NCI-H345 treated with DMSO at 0.1 percent for 48 hours (cell line): ENCODE measurements around the gene TCEANC2.

Experiments used
- DNase-seq: peaks from one replicate; lab custom pipeline; 2025; ENCODE audit not compliant: unreplicated experiment; lab: John Stamatoyannopoulos, UW

TCEANC2 gene

GRCh38 chr1:54132495-54132894 is 79.1 kb downstream of the TCEANC2 start:
- no peak for DNase-seq

GRCh38 chr1:54134295-54134694 is 80.9 kb downstream of the TCEANC2 start:
- no peak for DNase-seq

- no peak for DNase-seq
Measured at GRCh38 chr1:54135436-54136120, 82.2 kb downstream of the TCEANC2 start.

DNA sequence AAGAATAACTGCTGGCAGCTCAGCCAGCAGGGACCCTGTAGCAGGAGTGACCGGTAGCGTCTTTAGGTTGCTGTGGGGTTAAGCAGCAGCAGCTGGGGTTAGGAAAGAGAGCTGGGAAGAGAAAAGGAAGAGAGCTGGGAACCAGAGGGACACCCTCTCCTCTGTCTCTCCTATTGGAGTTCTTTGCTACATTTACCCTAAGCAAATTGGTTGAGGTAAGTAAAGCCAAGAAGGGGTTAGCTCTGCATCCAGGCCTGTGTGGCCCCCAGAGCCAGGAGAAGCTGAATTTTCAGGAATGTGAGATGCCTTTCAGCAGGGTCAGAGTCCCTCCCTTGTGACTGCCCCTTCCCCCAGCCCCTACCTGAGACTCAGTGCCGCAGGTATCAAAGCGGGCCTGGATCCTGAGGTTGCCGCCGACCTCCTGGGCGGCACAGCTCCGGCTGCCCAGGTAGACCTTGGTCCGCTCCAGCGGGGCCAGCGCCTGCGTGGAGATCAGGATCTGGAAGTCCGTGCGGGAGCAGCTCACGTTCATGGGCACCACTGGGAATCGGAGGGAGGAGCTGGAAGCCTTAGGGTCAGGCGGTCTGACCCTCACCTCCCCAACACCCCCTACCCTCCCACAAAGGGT is 83.0 kb downstream of the TCEANC2 start:
- DNase-seq, result no peak

DNA sequence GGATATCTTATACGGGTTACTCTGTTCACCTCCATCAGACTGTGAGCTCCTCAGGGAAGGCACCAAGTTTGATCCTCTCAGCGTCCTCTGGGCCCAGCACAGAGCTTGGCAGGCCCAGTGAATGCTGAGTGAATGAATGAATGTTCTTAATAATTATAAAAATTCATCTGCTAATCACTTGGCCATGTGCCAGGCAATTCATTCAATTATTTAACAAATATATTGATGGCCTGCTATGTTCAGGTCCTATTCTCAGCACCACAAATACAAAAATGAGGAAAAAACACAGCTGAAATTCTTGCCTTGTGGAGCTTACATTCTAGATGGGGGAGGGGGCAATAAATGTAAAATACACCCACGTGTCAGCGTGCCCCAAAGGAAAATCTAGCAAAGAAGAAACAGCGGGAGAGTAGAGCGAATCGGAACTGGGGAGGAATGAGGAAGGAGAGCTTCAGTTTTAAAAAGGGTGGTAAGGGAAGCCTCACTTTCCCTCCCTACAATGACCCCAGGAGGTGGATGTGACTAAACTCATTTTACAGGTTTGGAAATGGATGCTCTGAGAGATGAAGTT is 83.6 kb downstream of the TCEANC2 start:
- no peak for DNase-seq

DNA sequence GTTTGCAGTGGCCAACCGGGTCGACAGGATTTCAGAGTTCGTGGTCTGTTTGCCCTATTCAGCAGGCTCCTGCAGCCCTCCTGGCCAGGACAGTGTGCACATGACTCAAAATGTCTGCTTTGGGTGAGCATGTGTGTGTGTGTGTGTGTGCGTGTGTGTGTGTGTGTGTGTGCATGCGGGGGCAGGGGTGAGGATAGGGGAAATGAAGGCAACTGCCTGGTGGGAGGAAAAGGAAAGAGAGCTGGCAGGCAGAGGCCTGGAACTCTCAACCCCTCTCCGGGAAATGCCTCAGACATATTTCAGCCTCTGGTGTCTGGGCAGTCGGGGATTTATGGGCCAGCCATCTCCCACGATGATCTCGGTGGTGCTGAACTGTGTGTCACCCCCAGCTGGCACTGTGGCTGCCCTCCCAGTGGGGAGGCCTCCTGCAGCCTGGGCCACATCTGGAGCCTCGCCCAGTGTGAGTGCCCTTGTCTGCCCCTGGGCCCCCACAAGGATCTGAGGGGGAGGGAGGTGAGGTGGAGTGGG is 84.2 kb downstream of the TCEANC2 start:
- DNase-seq, result no peak

GRCh38 chr1:54138994-54139393 is 85.6 kb downstream of the TCEANC2 start:
- DNase-seq, result no peak

DNA sequence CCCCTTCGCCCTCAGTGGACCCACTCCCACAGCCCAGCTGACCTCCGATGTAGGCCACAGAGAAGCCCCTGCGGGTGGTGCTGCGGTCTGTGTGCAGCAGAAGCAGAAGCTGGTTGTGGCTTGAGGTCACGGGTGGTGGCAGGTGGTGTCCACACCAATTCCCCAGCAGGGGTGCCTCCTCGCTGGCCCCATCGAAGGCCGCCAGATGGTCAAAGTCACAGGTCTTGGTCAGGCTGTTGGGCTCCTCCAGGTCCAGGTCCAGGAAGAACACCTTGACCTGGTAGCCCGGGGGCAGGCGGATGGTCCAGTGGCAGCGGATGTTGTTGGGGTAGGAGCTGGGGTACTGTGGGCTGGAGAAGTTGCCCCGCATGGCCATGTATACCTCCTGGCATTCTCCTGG is 86.3 kb downstream of the TCEANC2 start:
- DNase-seq, result no peak

DNA sequence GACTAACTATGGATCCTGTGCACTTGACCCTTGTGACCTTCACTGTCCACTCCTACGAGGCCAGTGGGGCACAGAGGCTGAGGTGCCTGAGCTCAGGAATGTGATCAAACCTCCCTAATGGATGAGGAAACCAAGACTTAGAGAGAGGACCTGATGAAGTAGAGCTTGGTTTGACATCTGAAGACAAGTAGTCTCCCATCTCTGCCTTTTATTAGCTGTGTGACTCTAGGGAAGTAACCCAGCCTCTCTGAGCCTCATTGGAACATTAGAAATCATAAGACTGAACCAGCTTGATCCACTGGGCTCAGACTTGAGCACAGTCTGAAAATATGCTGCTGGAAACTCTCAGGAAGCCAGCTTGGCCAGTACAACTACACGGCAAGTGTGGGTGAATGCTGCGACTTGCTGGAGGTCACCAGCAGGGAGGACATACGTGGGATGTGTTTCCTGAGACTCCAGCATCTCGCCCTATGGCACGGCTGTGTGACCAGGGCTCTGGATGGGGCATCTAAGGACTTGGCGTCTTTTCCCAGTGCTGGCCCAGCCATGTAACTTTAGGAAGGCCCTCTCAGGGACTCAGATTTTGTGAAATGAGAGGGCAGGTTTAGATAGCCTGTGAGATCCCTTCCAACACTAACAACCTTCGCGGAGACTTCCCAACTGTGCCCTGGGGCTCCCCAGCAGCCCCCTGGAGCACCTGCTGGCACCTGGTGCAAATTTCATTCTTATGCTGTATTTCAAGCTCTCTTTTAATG is 88.9 kb downstream of the TCEANC2 start:
- DNase-seq, result no peak

GRCh38 chr1:54144366-54144765 is 91.0 kb downstream of the TCEANC2 start:
- DNase-seq, result no peak

- DNase-seq, result no peak
Measured at GRCh38 chr1:54149734-54150133, 96.3 kb downstream of the TCEANC2 start.

GRCh38 chr1:54151013-54151412 is 97.6 kb downstream of the TCEANC2 start:
- no peak for DNase-seq

DNA sequence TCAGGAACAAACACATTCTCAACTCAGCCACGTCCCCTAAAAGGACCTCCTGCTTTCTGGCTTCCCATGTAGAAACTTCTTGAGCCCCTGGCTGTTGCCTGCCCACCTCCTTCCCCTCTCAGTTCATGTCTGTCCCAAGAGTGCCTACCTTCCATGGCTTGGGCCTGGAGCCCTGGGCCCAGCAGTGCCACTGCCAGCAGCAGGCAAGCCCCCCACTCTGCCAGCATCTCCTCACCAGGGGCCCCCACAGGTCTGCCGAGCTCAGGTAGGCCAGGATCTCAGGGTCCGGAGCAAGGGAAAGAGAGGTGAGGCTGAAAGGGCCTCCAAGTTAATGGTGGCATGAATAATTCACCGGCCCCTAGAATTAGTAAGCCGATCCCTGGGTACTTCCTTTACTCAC is 99.3 kb downstream of the TCEANC2 start, which contains the start of gene CDCP2:
TSS of gene CDCP2 (minus strand) at position 305 of the 400 bp plus-strand sequence. CDS start at position 227, 78 bp downstream.
- DNase-seq, result no peak

GRCh38 chr1:54153535-54154439 is 100.4 kb downstream of the TCEANC2 start:
- no peak for DNase-seq
